Left colon (tissue), 2 donors: ENCODE results near the gene ZER1. TPM values are rescaled to one million over a fixed set of nuclear protein-coding genes. Genes with fewer than 3 reads are reported as not detected.

Experiments used
- ATAC-seq: fragments of 200-7000 bp; cut with Tn5 transposase; one replicate; pipeline ENCODE4 v1.9.1; 2020; ENCODE audit warnings: mild to moderate bottlenecking, moderate library complexity
- DNase-seq, 2 donors: peaks; one replicate each; pipeline ENCODE4 v3.0.0-alpha.2; 2020
- intact Hi-C, 2 donors: fragments of 100-400 bp; cut with DNase I in 1 of 2; cut with micrococcal nuclease in 1 of 2; formaldehyde crosslinking; loops; one replicate each; pipeline versions ENCODE4 v1.11.2 to v1.14.0; 2022; cut with DNase I, micrococcal nuclease
- total RNA-seq, 2 donors: library from RNA; stranded (reverse); fragmentation: NEBNext Ultra II Directional; extraction: Animal tissue kit (Norgen Biotek cat#: 25700); gene quantifications; one replicate each; pipeline ENCODE4 v1.2.1, GENCODE V29; 2021
- donor health status: DM: no; HTN: no; CAD: no.
- donor health status: DM: yes; HTN: yes; CAD: no.

Gene ZER1
- total RNA-seq, 2 donors from 2014 or later = 53.0 to 62.0 TPM

- intact Hi-C loops = no loop called here
- ATAC-seq (no peak), DNase-seq (no peak)
Measured at GRCh38 chr9:128753627-128754026, 18.1 kb downstream of the ZER1 start.

- intact Hi-C loops = no loop called here
- DNase-seq (no peak), ATAC-seq (no peak)
Measured at GRCh38 chr9:128750926-128751595, 20.7 kb downstream of the ZER1 start.

- ATAC-seq = no peak
- no peak for DNase-seq
- intact Hi-C loops = no loop called here
Measured at GRCh38 chr9:128747241-128747640, 24.5 kb downstream of the ZER1 start.

GRCh38 chr9:128743421-128743820, 28.3 kb downstream of the ZER1 start:
- intact Hi-C loops = no loop called here
- ATAC-seq = no peak
- DNase-seq = no peak

- peak; percentile 15 for ATAC-seq
- no peak for DNase-seq
- intact Hi-C loops = no loop called here
Measured at GRCh38 chr9:128742401-128742800, 29.3 kb downstream of the ZER1 start.

GRCh38 chr9:128735373-128735772, 36.4 kb downstream of the ZER1 start:
- ATAC-seq (no peak), DNase-seq (no peak)
- intact Hi-C loops = no loop called here

- ATAC-seq (peak; percentile 93), DNase-seq (peak; percentile 74 to 85)
- intact Hi-C loops = no loop called here
Measured at GRCh38 chr9:128733256-128733655, 38.5 kb downstream of the ZER1 start.

- intact Hi-C loops = no loop called here
- DNase-seq (no peak), ATAC-seq (no peak)
Measured at GRCh38 chr9:128732576-128732975, 39.2 kb downstream of the ZER1 start.

GRCh38 chr9:128731691-128732090, 40.0 kb downstream of the ZER1 start:
- ATAC-seq (no peak), DNase-seq (no peak)
- intact Hi-C loops = no loop called here

- DNase-seq (no peak), ATAC-seq (no peak)
- intact Hi-C loops = no loop called here
Measured at GRCh38 chr9:128731093-128731492, 40.6 kb downstream of the ZER1 start.

- ATAC-seq (no peak), DNase-seq (no peak)
- intact Hi-C loops = no loop called here
Measured at GRCh38 chr9:128729766-128730517, 41.8 kb downstream of the ZER1 start.

- intact Hi-C loops = no loop called here
- DNase-seq (no peak), ATAC-seq (no peak)
Measured at GRCh38 chr9:128729302-128729701, 42.4 kb downstream of the ZER1 start.

- intact Hi-C loops = no loop called here
- DNase-seq (no peak), ATAC-seq (no peak)
Measured at GRCh38 chr9:128728298-128728697, 43.4 kb downstream of the ZER1 start.

GRCh38 chr9:128727640-128728248, 44.0 kb downstream of the ZER1 start:
- no peak for ATAC-seq
- intact Hi-C loops = no loop called here
- DNase-seq = no peak

GRCh38 chr9:128724744-128725211, 46.9 kb downstream of the ZER1 start:
- DNase-seq = peak; percentile 81 to 88
- ATAC-seq = peak; percentile 74
- intact Hi-C loops = no loop called here

- intact Hi-C loops = no loop called here
- DNase-seq = peak; percentile 99
- ATAC-seq = peak; percentile 87
Measured at GRCh38 chr9:128723866-128724743, 47.6 kb downstream of the ZER1 start, which contains the start of gene ZDHHC12. Gene ZDHHC12 (minus strand): TSS chr9:128724127. CDS start chr9:128724093, 34 bp downstream.

- DNase-seq (peak in 1 of 2 donors; percentile 36), ATAC-seq (no peak)
- intact Hi-C loops = no loop called here
Measured at GRCh38 chr9:128723352-128723865, 48.3 kb downstream of the ZER1 start.

- intact Hi-C loops = no loop called here
- ATAC-seq = no peak
- DNase-seq = no peak
Measured at GRCh38 chr9:128722380-128723351, 49.1 kb downstream of the ZER1 start.
